H9 (cell line): ENCODE data around the gene BMP7. TPM values are rescaled to one million over a fixed set of nuclear protein-coding genes. Genes with fewer than 3 reads are reported as not detected.

Experiments used
- DNase-seq: peaks from one replicate; pipeline ENCODE4 v3.0.0-alpha.2; 2017
- H2AFZ ChIP-seq: one replicate; pipeline ENCODE4 v1.6.1; 2013; ENCODE audit warnings: mild to moderate bottlenecking, low read length, control low read depth, moderate library complexity
- H2AK5ac ChIP-seq: 2 replicates; pipeline ENCODE4 v1.6.1; 2013; ENCODE audit warnings: low read length, control low read depth, mixed read lengths; ENCODE audit not compliant: insufficient read length
- H2BK120ac ChIP-seq: one replicate; pipeline ENCODE4 v1.6.1; 2013; ENCODE audit warnings: low read depth, mild to moderate bottlenecking, low read length, control low read depth, inconsistent platforms; ENCODE audit not compliant: poor library complexity, severe bottlenecking
- H2BK12ac ChIP-seq: 2 replicates; pipeline ENCODE4 v1.6.1; 2013; ENCODE audit warnings: low read length, control low read depth, mixed read lengths, low read depth; ENCODE audit not compliant: insufficient read length
- H2BK15ac ChIP-seq: 2 replicates; pipeline ENCODE4 v1.6.1; 2013; ENCODE audit warnings: low read depth, low read length, control low read depth
- H2BK20ac ChIP-seq: one replicate; pipeline ENCODE4 v1.6.1; 2013; ENCODE audit warnings: low read depth, mild to moderate bottlenecking, low read length, control low read depth, inconsistent platforms; ENCODE audit not compliant: poor library complexity, severe bottlenecking
- H2BK5ac ChIP-seq: 2 replicates; pipeline ENCODE4 v1.6.1; 2013; ENCODE audit warnings: low read length, control low read depth, mixed read lengths; ENCODE audit not compliant: insufficient read length
- H3K14ac ChIP-seq: 2 replicates; pipeline ENCODE4 v1.6.1; 2013; ENCODE audit warnings: low read length, control low read depth; ENCODE audit not compliant: insufficient read depth
- H3K18ac ChIP-seq: 2 replicates; pipeline ENCODE4 v1.6.1; 2013; ENCODE audit warnings: low read depth, mild to moderate bottlenecking, mixed read lengths, low read length, control low read depth; ENCODE audit not compliant: insufficient read length
- H3K23ac ChIP-seq: 2 replicates; pipeline ENCODE4 v1.6.1; 2013; ENCODE audit warnings: low read length, control low read depth, mixed read lengths, low read depth; ENCODE audit not compliant: insufficient read length
- H3K23me2 ChIP-seq: 2 replicates; pipeline ENCODE4 v1.6.1; 2013; ENCODE audit warnings: low read depth, mild to moderate bottlenecking, mixed read lengths, low read length, control low read depth; ENCODE audit not compliant: insufficient read length, poor library complexity, severe bottlenecking
- H3K27ac ChIP-seq: 2 replicates; pipeline ENCODE4 v1.5.1; 2013; ENCODE audit warnings: low read length, control low read depth, mixed read lengths, low read depth; ENCODE audit not compliant: insufficient read length
- H3K27me3 ChIP-seq: 2 replicates; pipeline ENCODE4 v1.6.1; 2013; ENCODE audit warnings: low read length, control low read depth, inconsistent platforms; ENCODE audit not compliant: insufficient read depth
- H3K4ac ChIP-seq: 2 replicates; pipeline ENCODE4 v1.6.1; 2013; ENCODE audit warnings: low read depth, mild to moderate bottlenecking, control low read depth, inconsistent platforms, low read length, moderate library complexity
- H3K4me1 ChIP-seq: 2 replicates; pipeline ENCODE4 v1.6.1; 2013; ENCODE audit warnings: low read length, control low read depth, inconsistent platforms; ENCODE audit not compliant: insufficient read depth
- H3K4me2 ChIP-seq: 2 replicates; pipeline ENCODE4 v1.6.1; 2013; ENCODE audit warnings: low read length, control low read depth, mixed read lengths; ENCODE audit not compliant: insufficient read length, insufficient read depth
- H3K56ac ChIP-seq: 2 replicates; pipeline ENCODE4 v1.6.1; 2013; ENCODE audit warnings: low read depth, mild to moderate bottlenecking, mixed read lengths, low read length, control low read depth; ENCODE audit not compliant: insufficient read length
- H3K79me1 ChIP-seq: 2 replicates; pipeline ENCODE4 v1.6.1; 2013; ENCODE audit warnings: low read depth, mild to moderate bottlenecking, moderate library complexity, low read length, control low read depth, inconsistent platforms; ENCODE audit not compliant: insufficient read depth, poor library complexity, severe bottlenecking
- H3K79me2 ChIP-seq: 2 replicates; pipeline ENCODE4 v1.6.1; 2013; ENCODE audit warnings: low read length, control low read depth, inconsistent platforms; ENCODE audit not compliant: insufficient read depth
- H3K9ac ChIP-seq: 2 replicates; pipeline ENCODE4 v1.6.1; 2013; ENCODE audit warnings: low read length, control low read depth, mixed read lengths; ENCODE audit not compliant: insufficient read length; ENCODE audit errors: extremely low read depth
- H3K9me3 ChIP-seq: one replicate; pipeline ENCODE4 v1.6.1; 2013; ENCODE audit warnings: low read depth, low read length, inconsistent platforms; ENCODE audit not compliant: control insufficient read depth
- H3T11ph ChIP-seq: one replicate; pipeline ENCODE4 v1.6.1; 2013; ENCODE audit warnings: mild to moderate bottlenecking, low read length, control low read depth, inconsistent platforms
- H4K20me1 ChIP-seq: one replicate; pipeline ENCODE4 v1.6.1; 2013; ENCODE audit not compliant: control insufficient read depth, insufficient read length, insufficient read depth
- H4K5ac ChIP-seq: 2 replicates; pipeline ENCODE4 v1.6.1; 2013; ENCODE audit warnings: low read depth, mild to moderate bottlenecking, mixed read lengths, low read length, control low read depth; ENCODE audit not compliant: insufficient read length
- H4K8ac ChIP-seq: replicated peaks from 2 replicates; pipeline ENCODE4 v1.6.1; 2013; ENCODE audit warnings: low read length, control low read depth, mixed read lengths, low read depth; ENCODE audit not compliant: insufficient read length
- H4K91ac ChIP-seq: 2 replicates; pipeline ENCODE4 v1.6.1; 2013; ENCODE audit warnings: low read depth, mild to moderate bottlenecking, moderate library complexity, mixed read lengths, low read length, control low read depth; ENCODE audit not compliant: insufficient read length
- H3K27ac Mint-ChIP-seq, 3 experiments: 2 replicates in 2 of 3; 3 replicates in 1 of 3; pipeline ENCODE4 v1.8.0; 2020 to 2021; ENCODE audit warnings: mixed read lengths in 3 of 3, mild to moderate bottlenecking in 1 of 3, moderate library complexity in 1 of 3
- H3K27me3 Mint-ChIP-seq: 2 replicates; pipeline ENCODE4 v1.8.0; 2021; ENCODE audit warnings: low read depth, mild to moderate bottlenecking, moderate library complexity, mixed read lengths
- H3K36me3 Mint-ChIP-seq, 3 experiments: 2 replicates in 2 of 3; 3 replicates in 1 of 3; pipeline ENCODE4 v1.8.0; 2020 to 2021; ENCODE audit warnings: low read depth in 3 of 3, mixed read lengths in 3 of 3; ENCODE audit not compliant: insufficient read depth in 1 of 3
- H3K4me1 Mint-ChIP-seq, 2 experiments: 2 replicates each; pipeline ENCODE4 v1.8.0; 2020; ENCODE audit warnings: mixed read lengths in 2 of 2
- H3K4me3 Mint-ChIP-seq, 2 experiments: 2 replicates in 1 of 2; 3 replicates in 1 of 2; pipeline ENCODE4 v1.8.0; 2020 to 2021; ENCODE audit warnings: mild to moderate bottlenecking in 2 of 2, mixed read lengths in 2 of 2, moderate library complexity in 1 of 2
- H3K9me3 Mint-ChIP-seq, 2 experiments: 2 replicates in 1 of 2; 3 replicates in 1 of 2; pipeline ENCODE4 v1.8.0; 2020; ENCODE audit warnings: mild to moderate bottlenecking in 2 of 2, mixed read lengths in 2 of 2, moderate library complexity in 1 of 2
- WGBS: extraction: QIAGEN DNeasy Blood & Tissue Kit; methylation state at CpG from one replicate; pipeline ENCODE4 v1.1.7; 2013; ENCODE audit warnings: missing lambda C conversion rate, low lambda C conversion rate, mixed read lengths; ENCODE audit not compliant: insufficient read length; ENCODE audit errors: extremely low coverage; 5-methylcytosine and 5-hydroxymethylcytosine counted together
- total RNA-seq: library from RNA; stranded (reverse); gene quantifications from 2 replicates; pipeline ENCODE4 v1.2.1, GENCODE V29; 2021
- TF ChIP-seq, protein P1 (sequence below): fragments of 200-600 bp; sonication (generic); conservative IDR thresholded peaks from 3 replicates; pipeline ENCODE4 v1.8.0; 2021; ENCODE audit warnings: antibody characterized with exemption, mild to moderate bottlenecking

The BMP7 gene
- total RNA-seq, 1 experiment from 2014 or later, result 17.7 TPM

DNA sequence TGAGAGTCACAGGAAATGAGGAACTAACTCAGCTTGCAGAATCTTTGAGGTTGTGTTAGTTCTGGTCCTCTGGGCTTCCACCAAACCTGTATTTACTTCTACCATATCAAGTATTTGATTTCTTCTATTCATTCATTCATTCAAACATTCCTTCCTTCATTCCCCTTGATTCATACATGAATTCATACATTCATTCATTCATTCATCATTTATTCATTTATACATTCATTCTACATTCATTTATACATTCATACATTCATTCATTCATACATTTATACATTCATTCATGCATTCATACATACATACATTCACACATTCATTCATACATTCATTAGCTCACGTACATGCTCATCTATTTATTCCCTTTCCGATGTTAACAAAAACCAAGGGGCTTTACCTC lies 120.3 kb downstream of the BMP7 start:
- Histone ChIP-seq H2BK120ac (no peak overlapping the region), H4K91ac (no peak overlapping the region), H3K79me2 (no peaks in the 10 kb centered on the region), H3K4me2 (no peak overlapping the region), H3K9ac (no peak overlapping the region), H3K79me1 (no peaks in the 10 kb centered on the region), H2BK15ac (no peak overlapping the region), H3K4ac (no peak overlapping the region), H3K9me3 (no peaks in the 10 kb centered on the region), H3K4me1 (no peaks in the 10 kb centered on the region), H3K14ac (no peak overlapping the region), H2BK5ac (no peak overlapping the region), H3K18ac (no peak overlapping the region), H4K8ac (no peak overlapping the region), H3K27ac (no peak overlapping the region), H2AK5ac (no peak overlapping the region), H2AFZ (no peak overlapping the region), H3K23ac (no peak overlapping the region), H4K20me1 (no peaks in the 10 kb centered on the region), H2BK12ac (no peak overlapping the region), H3K56ac (no peak overlapping the region), H3K27me3 (no peaks in the 10 kb centered on the region), H3T11ph (no peak overlapping the region), H2BK20ac (no peak overlapping the region), H3K23me2 (no peaks in the 10 kb centered on the region), H4K5ac (no peak overlapping the region)
- no peak for DNase-seq
- Mint-ChIP-seq H3K36me3 (no peaks in the 10 kb centered on the region), H3K4me3 (no peak overlapping the region), H3K4me1 (0 out of 4 replicates have a peak, but pooled peaks cover 0 to 2% of the 10 kb centered on the region in 2 experiments), H3K27ac (no peak overlapping the region), H3K27me3 (peaks cover 40% of the 10 kb centered on the region), H3K9me3 (no peaks in the 10 kb centered on the region; a peak in 2 of 5 replicates)
- TF ChIP-seq, protein P1, sequence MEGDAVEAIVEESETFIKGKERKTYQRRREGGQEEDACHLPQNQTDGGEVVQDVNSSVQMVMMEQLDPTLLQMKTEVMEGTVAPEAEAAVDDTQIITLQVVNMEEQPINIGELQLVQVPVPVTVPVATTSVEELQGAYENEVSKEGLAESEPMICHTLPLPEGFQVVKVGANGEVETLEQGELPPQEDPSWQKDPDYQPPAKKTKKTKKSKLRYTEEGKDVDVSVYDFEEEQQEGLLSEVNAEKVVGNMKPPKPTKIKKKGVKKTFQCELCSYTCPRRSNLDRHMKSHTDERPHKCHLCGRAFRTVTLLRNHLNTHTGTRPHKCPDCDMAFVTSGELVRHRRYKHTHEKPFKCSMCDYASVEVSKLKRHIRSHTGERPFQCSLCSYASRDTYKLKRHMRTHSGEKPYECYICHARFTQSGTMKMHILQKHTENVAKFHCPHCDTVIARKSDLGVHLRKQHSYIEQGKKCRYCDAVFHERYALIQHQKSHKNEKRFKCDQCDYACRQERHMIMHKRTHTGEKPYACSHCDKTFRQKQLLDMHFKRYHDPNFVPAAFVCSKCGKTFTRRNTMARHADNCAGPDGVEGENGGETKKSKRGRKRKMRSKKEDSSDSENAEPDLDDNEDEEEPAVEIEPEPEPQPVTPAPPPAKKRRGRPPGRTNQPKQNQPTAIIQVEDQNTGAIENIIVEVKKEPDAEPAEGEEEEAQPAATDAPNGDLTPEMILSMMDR, result no peak
- 100% methylated on average over 1 of the region's 2 CpGs for WGBS
